ENCODE measurements around the gene SYNE1. TPM values are rescaled to one million over a fixed set of nuclear protein-coding genes. Genes with fewer than 3 reads are reported as not detected.
"Not testable (repeated sequence)": the region's sequence is repeated elsewhere in the genome, so short reads cannot be mapped to it uniquely, and the experiment has no call there.

The SYNE1 gene
- total RNA-seq, 1 donor from 2014 or later = 24.9 TPM

GRCh38 chr6:152631376-152631775 lies 5.8 kb downstream of the SYNE1 start:
- Mint-ChIP-seq H3K4me3 (no peak overlapping the region), H3K9me3 (no peaks in the 10 kb centered on the region), H3K36me3 (ENCODE audit: low read depth) (no peaks in the 10 kb centered on the region), H3K27me3 (ENCODE audit: low read depth) (peaks cover 64% of the 10 kb centered on the region), H3K27ac (ENCODE audit: unreplicated experiment) (no peak overlapping the region), H3K4me1 (peaks cover 8% of the 10 kb centered on the region)
- TF ChIP-seq CTCF (conservative IDR thresholded peaks at IDR 0.05) = no peak
- no peak for DNase-seq (ENCODE audit: low read depth, low spot score)

- H3K27me3 Mint-ChIP-seq (ENCODE audit: low read depth) = peaks cover 61% of the 10 kb centered on the region
- H3K27ac Mint-ChIP-seq (ENCODE audit: unreplicated experiment) = no peak overlapping the region
- no peak overlapping the region for H3K4me3 Mint-ChIP-seq
- DNase-seq (ENCODE audit: low read depth, low spot score) = no peak
- H3K4me1 Mint-ChIP-seq = peaks cover 3% of the 10 kb centered on the region
- no peak for TF ChIP-seq CTCF (conservative IDR thresholded peaks at IDR 0.05)
- H3K36me3 Mint-ChIP-seq (ENCODE audit: low read depth) = no peaks in the 10 kb centered on the region
- H3K9me3 Mint-ChIP-seq = no peaks in the 10 kb centered on the region
Measured at GRCh38 chr6:152630832-152631231, 6.3 kb downstream of the SYNE1 start.

GRCh38 chr6:152625213-152625612 lies 11.9 kb downstream of the SYNE1 start:
- Mint-ChIP-seq H3K9me3 (no peaks in the 10 kb centered on the region), H3K4me3 (no peak overlapping the region), H3K4me1 (no peaks in the 10 kb centered on the region), H3K27ac (ENCODE audit: unreplicated experiment) (no peak overlapping the region), H3K36me3 (ENCODE audit: low read depth) (no peaks in the 10 kb centered on the region), H3K27me3 (ENCODE audit: low read depth) (peaks cover 23% of the 10 kb centered on the region)
- TF ChIP-seq CTCF (conservative IDR thresholded peaks at IDR 0.05) = no peak
- DNase-seq (ENCODE audit: low read depth, low spot score) = no peak

- not testable (repeated sequence) for H3K36me3 Mint-ChIP-seq (ENCODE audit: low read depth); H3K4me1 Mint-ChIP-seq; H3K4me3 Mint-ChIP-seq; DNase-seq (ENCODE audit: low read depth, low spot score); H3K9me3 Mint-ChIP-seq; H3K27ac Mint-ChIP-seq (ENCODE audit: unreplicated experiment)
- peaks cover 36% of the 10 kb centered on the region for H3K27me3 Mint-ChIP-seq (ENCODE audit: low read depth)
Measured at GRCh38 chr6:152614776-152615175, 22.4 kb downstream of the SYNE1 start.

- Mint-ChIP-seq H3K27ac (ENCODE audit: unreplicated experiment) (no peak overlapping the region), H3K36me3 (ENCODE audit: low read depth) (no peaks in the 10 kb centered on the region), H3K4me1 (no peaks in the 10 kb centered on the region), H3K4me3 (no peak overlapping the region), H3K9me3 (peaks cover 3% of the 10 kb centered on the region), H3K27me3 (ENCODE audit: low read depth) (peaks cover 15% of the 10 kb centered on the region)
- no peak for TF ChIP-seq CTCF (conservative IDR thresholded peaks at IDR 0.05)
- DNase-seq (ENCODE audit: low read depth, low spot score) = no peak
Measured at GRCh38 chr6:152609125-152609670, 28.0 kb downstream of the SYNE1 start.

GRCh38 chr6:152605941-152606340 lies 31.2 kb downstream of the SYNE1 start:
- Mint-ChIP-seq H3K27me3 (ENCODE audit: low read depth) (peaks cover 18% of the 10 kb centered on the region), H3K9me3 (peaks cover 3% of the 10 kb centered on the region), H3K4me3 (no peak overlapping the region), H3K4me1 (no peaks in the 10 kb centered on the region), H3K27ac (ENCODE audit: unreplicated experiment) (no peak overlapping the region), H3K36me3 (ENCODE audit: low read depth) (no peaks in the 10 kb centered on the region)
- no peak for TF ChIP-seq CTCF (conservative IDR thresholded peaks at IDR 0.05)
- no peak for DNase-seq (ENCODE audit: low read depth, low spot score)

All from neural crest cell (in vitro differentiated cells).